NCI-H526 (cell line): ENCODE data around the gene ARHGAP15.

Experiments
- DNase-seq, 2 experiments: peaks; one replicate each; lab custom pipeline; 2025; lab: John Stamatoyannopoulos, UW

Gene ARHGAP15

DNA sequence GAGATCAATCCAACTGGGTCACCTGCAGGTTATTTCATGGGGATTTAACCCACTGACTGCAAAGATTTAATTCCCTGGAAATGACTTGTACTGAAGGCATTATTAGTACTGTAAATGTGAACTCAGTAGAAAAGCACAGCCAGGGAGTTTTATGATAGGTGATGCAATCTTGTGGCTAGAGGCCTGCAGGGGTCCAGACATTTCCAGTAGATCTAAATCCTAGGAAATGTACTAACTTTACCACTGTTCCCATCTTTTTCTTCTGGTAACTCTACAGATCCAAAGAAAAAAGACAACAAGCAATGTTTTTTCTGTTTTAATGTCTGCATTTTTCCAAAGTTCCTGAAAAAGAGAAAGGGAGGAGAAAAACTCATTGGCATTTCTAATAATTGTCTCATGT, 500.1 kb downstream of the ARHGAP15 start:
- no peak for DNase-seq

DNA sequence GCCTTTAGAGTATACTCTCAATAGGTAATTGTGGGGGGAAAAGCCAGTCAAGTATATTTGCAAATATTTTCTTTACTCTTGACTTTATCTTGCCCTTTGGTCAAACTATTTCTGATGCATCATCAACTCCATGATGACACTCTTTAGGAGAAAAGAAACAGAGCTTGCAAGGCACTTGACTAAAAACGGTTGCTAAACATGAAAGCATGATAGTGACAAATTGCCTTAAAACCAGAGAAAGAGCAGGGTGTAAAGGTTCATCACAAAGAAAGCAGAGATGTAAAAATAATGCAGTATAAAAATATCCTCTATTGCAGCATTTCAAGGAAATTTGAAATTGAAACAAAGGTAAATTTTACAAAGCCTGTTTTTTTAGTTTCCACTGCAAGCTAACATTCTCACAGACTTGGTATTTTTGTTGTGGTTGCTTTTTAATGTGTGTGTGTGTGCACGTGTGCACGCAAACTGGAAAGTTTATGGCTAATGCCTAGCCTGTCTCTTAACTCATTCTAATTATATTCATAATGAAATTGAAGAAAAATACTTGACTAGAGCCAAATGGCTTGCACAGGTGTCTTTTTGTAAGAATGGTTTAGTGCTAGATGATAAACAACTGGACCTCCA, 503.6 kb downstream of the ARHGAP15 start:
- no peak for DNase-seq

DNA sequence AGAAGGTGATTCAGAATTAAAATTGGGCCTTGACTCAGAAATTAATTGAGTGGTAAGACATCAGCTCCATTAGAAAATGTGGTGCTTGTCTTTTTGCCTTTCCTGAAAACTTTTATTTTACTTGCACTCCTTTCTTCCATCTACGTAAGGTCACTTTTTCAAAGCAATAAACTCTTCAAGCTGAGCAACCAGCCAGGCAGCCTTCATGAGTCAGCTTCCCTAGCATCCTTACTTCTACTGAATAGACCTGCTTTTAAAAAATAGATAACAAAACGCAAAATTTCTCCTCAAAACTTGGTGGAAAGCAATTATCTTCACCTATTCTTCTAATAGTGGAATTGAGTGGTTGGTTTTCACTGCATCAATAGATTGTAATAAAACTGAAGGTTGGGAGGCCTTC, 504.2 kb downstream of the ARHGAP15 start:
- no peak for DNase-seq

DNA sequence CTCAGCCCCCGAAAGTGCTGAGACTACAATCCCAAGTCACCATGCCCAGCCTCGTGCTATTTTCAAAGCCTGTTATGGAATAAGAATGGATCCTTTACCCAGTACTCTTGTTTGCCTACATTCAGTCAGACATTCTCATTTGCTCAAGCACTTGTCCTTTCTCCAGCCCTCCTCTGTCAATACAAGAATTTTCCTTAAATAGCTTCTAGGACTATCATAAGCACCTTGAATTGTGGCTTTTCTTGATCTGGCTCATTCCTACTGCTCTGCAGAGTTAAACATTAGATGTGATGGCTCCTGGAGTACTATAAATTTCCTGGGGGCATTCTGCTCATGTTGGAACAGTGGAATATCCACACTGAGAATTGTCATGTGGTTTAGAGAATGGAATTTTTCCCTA, 506.1 kb downstream of the ARHGAP15 start:
- DNase-seq = no peak

DNA sequence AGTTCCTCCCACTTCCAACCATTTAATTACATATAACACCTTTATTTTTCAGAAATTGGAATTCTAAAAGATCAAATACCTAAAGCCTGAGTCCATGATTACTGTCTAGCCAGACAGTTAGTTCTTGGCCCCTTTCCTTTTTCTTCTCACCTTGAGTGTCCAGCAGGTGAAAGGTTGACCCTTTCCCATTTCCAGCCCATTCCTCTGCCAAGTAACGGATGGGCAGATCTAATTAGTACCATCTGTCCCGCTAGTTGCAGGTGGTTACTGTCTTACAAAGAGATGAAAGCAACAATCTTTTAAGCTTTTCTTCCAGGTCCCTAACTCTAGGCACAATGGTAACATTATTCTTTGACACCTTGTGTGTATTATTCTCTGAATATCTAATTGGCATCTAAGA, 506.7 kb downstream of the ARHGAP15 start:
- no peak for DNase-seq

DNA sequence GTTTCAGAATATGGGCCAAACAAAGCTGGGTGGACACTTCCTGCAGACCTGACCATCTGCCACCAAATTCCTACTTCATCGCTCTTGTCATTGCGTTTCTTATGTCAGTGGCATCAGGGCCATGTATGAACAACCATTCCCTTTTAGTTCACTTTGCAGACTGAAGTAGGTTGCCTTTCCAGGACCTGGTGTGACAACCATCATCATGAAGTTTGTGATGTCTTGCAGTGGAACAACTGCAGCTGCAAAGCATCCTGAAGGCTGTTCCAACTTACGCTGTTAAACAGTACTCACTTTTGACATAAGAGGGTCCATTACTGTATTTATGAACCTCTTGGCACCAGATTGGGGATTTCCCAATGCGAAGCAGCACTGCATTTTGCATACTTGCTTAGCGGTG, 511.6 kb downstream of the ARHGAP15 start:
- DNase-seq = no peak

DNA sequence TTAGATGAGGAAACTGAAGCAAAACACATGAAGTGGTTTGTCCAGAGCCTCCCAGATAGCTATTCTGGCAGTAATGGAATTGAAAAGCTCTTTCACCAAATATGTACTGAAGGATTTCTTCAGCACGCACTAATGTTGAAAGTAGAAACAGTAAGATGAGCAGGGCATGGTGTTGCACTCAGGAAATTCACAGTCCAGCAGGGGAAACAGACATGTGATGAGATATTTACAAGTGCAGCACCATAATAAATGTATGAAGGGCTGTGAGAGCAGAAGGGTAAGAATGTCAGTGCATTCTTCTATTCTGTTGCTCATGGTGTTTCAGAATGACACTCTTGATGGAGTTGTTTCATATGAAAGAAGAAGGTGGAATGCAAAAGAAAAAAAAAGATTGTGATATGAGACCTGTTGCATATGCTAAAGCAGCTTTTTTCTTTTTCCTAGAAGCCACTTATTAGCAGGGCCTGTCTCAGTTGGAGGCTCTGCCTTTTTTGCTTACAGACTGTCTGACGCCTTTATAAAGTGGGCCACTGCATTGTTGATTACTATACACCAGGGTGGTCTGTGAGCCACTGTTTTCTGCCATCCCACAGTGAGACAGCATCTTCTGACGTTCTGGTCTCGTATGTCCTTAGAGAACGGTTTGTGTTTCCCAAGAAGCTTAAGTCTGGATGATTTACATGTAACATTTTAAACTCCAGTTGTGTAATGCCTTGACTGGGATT, 516.9 kb downstream of the ARHGAP15 start:
- no peak for DNase-seq

DNA sequence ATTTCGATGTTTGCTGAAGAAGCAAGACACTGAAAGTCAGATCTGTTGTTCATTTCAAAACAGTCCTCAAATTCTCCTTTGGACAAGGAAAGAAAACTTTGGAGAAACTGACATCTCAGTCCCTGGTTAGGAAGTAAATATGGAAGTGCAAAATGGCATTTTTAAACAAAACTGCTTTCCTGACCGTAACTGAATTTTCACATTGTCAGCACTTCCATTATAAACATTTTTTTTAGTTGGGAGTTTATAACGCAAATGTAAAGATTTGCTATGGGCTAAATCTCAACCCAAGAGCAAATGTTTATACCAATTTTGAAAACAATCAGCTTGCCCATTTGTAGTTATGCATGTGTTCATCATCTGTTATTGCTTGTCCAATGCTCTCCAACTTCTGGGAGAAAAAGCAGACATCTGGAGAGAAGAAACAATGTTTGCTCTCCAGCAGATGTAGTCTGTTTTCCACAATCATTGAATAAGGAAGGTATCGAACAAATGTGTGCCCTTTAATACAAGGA, 520.1 kb downstream of the ARHGAP15 start:
- DNase-seq = no peak

DNA sequence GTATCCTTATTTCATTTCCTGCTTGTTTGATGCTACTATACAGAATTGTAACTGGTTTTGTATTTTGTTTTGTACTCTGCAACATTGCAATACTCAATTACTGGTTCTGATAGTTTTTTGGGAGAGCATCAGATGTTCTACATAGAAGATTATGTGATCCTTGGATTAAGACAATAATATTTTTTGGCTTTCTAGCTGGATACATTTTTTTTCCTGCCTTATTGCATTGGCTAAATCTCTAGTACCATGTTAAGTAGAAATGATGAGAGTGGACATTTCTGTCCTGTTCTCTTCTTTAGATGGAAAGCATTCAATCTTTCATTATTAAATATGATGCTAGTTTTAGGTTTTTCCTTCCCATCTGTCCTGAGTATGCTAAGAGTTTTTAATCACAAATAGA, 523.5 kb downstream of the ARHGAP15 start:
- no peak for DNase-seq

DNA sequence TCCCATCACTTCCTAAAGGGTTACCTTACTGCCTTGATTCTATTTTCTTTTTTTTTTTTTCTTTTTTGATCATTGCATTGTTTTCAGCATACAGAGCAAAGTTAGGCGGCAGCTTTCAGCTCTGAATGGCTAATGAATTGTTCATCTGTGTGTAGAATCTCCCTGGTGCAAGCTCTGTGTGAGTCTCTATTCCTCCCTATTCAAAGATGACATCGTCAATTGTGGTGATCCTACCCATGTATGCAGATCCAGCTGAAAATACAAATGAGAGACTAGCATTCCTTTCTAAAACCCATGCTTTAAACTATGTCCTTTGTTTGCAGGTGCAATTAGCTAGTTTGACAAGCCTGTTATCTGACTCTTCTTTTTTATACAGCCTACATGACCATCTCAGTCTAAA, 539.0 kb downstream of the ARHGAP15 start:
- no peak for DNase-seq

DNA sequence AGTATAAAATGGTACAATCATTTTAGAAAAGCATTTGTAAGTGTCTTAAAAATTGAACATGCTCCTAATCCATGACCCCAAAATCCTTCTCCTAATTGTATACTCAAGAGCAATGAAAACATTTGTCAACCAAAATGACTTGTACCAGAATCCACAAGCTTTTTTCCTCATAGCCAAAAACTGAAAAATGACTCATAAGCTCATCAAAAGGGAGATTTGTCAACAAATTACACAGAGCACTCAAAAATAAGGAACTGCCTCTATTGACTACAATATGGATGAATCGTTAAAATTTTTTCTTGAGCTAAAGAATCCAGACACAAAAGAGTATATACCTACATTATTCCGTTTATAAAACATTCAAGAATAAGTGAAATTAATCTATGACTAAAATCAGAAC, 544.8 kb downstream of the ARHGAP15 start:
- no peak for DNase-seq

DNA sequence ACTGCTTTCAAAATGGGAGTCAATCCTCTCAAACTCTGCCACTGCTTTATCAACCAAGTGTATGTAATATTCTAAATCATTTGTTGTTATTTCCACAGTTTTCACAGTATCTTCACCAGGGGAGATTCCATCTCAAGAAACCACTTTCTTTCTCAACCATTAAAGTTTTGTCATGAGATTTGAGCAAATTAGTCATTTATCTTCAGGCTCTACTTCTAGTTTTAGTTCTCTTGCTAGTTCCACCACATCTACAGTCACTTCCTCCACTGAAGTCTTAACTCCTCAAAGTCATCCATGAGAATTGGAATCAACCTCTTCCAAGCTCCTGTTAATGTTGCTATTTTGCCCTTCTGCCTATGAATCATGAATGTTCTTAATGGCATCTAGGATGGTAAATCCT, 545.8 kb downstream of the ARHGAP15 start:
- no peak for DNase-seq

DNA sequence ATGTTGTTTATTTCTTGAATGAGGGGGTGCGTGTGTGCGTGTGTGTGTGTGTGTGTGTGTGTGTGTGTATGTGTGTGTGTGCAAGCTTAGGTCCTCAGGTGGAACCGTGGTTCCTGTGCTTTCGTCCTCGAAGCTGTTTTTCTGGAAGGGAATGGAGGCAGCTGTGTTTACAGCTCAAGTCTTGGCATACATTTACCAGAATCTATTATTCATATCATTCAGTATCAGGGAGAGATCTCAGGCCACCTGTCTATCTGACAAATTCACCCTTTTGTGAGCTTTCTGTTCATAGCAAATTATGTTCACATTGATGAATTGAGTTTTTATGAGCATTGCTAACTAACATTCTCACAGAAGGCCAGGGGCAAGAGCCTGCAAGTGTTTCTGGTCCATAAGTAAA, 550.4 kb downstream of the ARHGAP15 start:
- DNase-seq = peak; percentile 8 to 38

DNA sequence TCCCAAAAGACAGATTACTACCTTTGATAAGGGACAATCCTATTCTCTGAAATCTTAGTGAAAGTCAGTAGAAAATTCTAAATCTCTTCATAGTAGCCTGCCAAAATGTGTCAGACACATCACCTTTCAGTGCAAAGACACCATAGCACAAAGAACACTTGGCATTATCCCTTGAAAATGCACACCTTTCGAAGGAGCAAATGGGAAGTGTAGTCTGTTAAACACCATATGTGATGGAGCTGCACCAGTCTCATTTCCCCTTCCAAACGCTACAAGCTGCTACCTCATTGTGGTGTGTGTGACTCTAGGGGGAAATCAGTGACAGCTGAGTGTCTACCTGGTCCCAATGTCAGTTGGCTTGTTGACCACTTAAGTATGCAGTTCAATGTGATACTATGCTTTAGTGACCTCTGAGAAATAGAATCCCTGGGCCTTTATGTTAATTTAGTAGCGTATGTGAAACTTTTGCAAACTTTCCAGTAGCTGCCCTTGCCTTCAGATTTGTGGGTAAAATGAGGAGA, 551.7 kb downstream of the ARHGAP15 start:
- no peak for DNase-seq

DNA sequence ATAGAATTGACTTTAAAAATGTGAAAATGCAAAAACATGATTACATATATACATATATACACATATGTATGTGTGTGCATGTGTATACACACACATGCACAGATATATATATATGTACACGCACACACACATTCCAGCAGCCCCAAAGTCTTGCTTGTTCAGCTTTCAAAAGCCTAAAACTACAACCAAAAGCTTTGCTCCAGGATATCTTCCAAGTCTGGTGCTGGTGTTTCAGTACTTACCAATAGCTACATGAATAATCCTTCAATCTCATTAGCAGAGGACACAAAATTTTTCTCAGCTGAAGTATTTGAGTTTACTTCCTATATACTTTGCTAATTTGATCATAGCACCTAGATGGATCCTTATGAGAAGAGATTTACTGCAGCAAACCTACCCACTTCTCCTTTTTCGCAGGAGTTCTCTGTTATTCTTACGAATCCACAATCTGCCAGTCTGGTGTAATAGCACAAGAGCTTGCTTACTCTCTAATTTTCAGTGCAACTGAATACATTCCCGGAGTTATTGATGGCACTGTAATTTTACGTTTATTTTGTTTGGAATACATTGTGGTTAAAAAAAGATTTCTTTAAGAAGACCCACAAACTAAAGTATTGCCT, 553.3 kb downstream of the ARHGAP15 start:
- DNase-seq = no peak

DNA sequence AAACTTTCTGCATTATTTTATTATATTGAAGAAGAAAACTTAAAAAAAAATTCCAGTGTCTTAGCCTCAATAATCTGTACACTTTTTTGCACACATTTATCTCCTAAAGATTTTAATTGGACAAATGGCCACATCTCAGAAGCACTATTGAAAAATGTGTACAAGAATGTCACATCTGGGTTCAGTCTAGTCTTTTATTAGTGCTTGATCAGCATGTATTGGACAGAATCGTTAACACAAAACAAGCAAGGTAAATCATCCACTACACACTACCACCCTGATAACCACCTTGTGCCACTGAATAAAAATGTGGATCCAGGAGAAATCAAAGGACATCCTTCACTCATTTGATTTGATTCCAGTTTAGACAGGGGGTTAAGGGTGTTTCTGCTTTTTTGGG, 554.8 kb downstream of the ARHGAP15 start:
- no peak for DNase-seq

DNA sequence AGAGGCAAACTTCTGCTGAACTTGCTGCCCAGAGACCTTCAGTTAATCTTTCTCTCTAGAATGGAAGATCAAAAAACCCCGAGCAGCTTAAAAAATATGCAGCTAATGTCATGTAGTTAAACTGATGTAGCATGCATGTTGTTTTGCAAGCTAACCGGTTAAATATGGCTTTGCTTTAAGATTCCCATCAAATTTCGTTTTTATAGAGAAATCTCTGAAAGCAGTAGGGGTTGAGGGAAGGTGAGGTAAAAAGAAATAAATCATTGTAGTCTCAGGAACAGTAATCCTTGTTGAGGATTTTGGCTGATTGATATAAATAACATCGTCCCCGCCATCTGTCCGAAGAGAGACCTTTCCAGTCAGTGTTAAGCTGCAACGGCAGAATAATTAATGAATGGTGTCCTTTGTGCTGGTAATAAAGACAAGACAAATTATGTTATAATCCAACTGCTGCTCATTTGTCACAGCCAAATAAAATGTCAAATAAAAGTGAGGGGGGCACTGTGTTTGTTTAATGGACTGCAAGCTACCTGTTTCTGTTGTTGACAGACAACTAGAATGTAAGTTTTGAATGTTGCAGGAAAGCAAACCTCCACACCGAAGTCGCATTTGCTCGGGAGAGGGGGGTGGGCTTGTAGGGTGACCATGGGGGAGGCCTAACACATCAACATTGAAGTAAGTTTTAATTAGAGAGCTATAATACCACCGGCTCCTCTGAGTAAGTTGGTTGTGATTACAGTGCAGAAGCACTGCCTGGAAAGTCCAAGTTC, 555.5 kb downstream of the ARHGAP15 start:
- peak; percentile 34 to 35 for DNase-seq

DNA sequence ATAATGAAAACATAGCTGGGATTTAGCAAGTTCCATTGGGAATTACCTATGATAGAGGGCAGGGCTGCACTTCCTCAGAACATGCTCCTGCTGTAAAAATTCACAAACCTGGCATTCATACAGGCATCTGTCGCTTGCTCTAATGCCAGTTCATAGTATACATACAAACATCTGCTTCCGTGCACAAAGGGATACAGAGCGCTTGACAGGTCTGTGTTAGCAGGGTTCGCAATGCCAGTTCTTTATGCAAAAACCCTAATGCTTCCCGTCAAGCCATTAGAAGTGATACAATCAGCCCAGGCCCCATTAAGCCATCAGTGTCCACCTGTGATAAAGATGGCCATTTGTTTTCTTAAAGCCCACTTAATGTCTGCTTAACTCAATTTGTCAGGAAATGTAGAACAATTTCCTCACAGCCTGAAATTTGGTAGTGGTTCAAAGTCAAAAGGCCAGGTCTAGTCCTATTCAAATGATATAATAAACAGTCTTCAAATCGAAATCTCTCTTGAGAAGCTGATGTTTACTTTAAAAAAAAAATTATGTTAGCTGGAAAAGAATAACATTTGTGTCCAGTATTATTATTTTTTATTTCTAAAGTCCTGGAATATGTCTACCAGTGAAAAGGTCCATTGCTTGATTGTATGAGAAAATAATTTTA, 556.3 kb downstream of the ARHGAP15 start:
- peak; percentile 60 to 76 for DNase-seq

DNA sequence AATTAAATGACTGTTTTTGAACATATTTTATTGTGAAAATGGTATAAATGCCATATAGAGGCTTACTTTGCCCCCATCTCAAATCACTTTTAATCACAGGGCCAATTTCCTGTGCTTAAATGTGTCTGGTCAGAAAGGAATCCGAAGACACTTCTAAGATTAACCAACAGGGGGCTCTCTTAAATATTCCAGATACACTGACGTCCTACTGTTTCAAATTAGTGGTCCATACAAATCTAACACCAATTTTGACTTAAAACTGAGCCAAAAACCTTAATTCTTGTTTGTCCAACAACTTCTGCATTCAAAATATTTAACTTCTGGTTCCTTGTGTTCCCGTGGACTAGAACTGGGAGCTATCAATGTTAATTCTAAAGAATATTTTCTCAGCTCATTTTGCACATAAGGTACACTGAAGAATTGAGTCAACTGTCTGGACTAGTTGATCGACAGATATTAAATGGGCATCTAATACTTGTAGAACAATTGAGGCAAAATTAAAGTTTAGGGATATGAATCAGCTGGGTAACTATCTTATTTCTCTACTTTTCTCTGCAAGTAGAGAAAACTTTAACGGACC, 557.5 kb downstream of the ARHGAP15 start:
- peak; percentile 14 to 65 for DNase-seq

DNA sequence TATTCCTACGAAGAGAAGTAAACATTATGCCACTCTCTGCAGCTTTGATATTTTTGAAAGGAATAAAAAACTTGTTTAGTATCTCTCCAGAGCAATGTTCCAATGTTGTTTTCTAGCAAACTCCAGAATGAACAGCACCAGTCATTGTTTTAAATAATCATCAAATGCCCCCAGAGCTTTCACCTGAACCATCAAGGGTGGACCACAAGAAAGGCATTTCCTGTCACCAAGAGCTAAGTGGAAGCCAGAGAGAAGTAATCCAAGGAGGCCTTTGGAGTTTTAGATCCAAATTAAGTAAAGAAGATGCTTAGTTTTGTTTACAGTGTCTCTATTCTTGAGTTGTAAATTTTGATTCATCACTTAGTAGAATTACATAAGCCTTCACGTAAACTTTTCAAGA, 559.0 kb downstream of the ARHGAP15 start:
- DNase-seq = no peak

DNA sequence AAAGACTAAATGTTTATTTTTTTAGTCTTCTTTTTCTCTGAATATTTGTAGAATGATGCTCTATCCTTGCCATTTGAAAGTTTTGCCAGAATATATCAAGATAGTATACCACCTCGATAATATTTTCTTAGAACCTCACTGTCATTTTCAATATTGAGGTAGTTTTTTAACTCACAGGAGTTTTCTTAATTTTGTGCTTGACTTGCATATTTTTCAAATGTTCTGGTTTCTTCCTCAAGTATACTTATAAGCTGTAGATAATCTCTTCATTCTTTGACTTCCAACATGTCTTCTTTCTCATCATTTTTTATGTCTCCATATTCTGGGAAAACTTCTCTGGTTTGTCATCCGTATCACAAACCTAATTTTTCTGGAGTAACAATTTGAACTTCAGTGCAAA, 559.6 kb downstream of the ARHGAP15 start:
- no peak for DNase-seq
